Ishikawa (cell line): ENCODE data around the gene FAM81A.

Experiments
- EP300 ChIP-seq: IDR thresholded peaks from 2 replicates; pipeline ENCODE4 v1.6.1; 2012; ENCODE audit warnings: borderline replicate concordance
- FOXM1 ChIP-seq: IDR thresholded peaks from 2 replicates; pipeline ENCODE4 v1.6.1; 2012; ENCODE audit warnings: low read depth, borderline replicate concordance
- TAF1 ChIP-seq: IDR thresholded peaks from 2 replicates; pipeline ENCODE4 v1.6.1; 2012; ENCODE audit warnings: low read depth, mild to moderate bottlenecking
- TEAD4 ChIP-seq: IDR thresholded peaks from 2 replicates; pipeline ENCODE4 v1.6.1; 2012
- YY1 ChIP-seq: IDR thresholded peaks from 2 replicates; pipeline ENCODE4 v1.6.1; 2012; ENCODE audit warnings: low read depth
- TF ChIP-seq, protein P1 (sequence below): IDR thresholded peaks from 2 replicates; pipeline ENCODE4 v1.6.1; 2012; ENCODE audit warnings: low read depth, mild to moderate bottlenecking

DNA sequence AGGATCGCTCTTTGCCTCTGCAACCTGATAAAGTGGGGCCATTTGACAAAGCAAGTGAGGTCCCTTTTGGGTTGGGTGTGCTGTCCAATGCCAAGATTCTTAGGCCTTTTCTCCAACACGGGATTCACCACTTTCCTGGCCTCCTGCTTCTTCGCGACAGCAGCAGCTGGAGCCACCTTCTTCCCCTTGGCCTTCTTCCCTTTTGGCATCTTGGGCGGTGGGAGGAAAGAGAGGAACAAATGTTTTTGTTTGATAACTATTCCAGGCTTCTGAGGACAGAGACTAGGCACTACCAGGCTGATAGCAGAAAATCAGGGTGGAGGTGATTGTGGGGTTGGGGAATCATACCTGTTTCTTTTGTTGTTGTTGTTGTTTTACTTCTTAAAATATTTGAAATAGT is 30.0 kb upstream of the FAM81A start:
- TF ChIP-seq YY1 (no peak), EP300 (no peak), TAF1 (no peak), FOXM1 (no peak), TEAD4 (no peak)
- TF ChIP-seq, protein P1, sequence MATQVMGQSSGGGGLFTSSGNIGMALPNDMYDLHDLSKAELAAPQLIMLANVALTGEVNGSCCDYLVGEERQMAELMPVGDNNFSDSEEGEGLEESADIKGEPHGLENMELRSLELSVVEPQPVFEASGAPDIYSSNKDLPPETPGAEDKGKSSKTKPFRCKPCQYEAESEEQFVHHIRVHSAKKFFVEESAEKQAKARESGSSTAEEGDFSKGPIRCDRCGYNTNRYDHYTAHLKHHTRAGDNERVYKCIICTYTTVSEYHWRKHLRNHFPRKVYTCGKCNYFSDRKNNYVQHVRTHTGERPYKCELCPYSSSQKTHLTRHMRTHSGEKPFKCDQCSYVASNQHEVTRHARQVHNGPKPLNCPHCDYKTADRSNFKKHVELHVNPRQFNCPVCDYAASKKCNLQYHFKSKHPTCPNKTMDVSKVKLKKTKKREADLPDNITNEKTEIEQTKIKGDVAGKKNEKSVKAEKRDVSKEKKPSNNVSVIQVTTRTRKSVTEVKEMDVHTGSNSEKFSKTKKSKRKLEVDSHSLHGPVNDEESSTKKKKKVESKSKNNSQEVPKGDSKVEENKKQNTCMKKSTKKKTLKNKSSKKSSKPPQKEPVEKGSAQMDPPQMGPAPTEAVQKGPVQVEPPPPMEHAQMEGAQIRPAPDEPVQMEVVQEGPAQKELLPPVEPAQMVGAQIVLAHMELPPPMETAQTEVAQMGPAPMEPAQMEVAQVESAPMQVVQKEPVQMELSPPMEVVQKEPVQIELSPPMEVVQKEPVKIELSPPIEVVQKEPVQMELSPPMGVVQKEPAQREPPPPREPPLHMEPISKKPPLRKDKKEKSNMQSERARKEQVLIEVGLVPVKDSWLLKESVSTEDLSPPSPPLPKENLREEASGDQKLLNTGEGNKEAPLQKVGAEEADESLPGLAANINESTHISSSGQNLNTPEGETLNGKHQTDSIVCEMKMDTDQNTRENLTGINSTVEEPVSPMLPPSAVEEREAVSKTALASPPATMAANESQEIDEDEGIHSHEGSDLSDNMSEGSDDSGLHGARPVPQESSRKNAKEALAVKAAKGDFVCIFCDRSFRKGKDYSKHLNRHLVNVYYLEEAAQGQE: no peak
